ENCODE data around the gene CYSRT1.

- TF ChIP-seq TARDBP (IDR thresholded peaks at IDR 0.05) (no peak), SP1 (IDR thresholded peaks at IDR 0.05) (no peak), SUZ12 (IDR thresholded peaks at IDR 0.05) (no peak), L3MBTL2 (conservative IDR thresholded peaks at IDR 0.05) (no peak), PKNOX1 (IDR thresholded peaks at IDR 0.05) (no peak), ZNF384 (IDR thresholded peaks at IDR 0.05) (no peak), ELF4 (IDR thresholded peaks at IDR 0.05) (no peak)
Measured at GRCh38 chr9:137242269-137243203, 17.6 kb downstream of the CYSRT1 start.

All from HEK293T (cell line).